Endodermal cell (in vitro differentiated cells): ENCODE measurements around the gene ARL6IP4. TPM values are rescaled to one million over a fixed set of nuclear protein-coding genes. Genes with fewer than 3 reads are reported as not detected.

ENCODE experiments used
- DNase-seq: peaks from one replicate; pipeline ENCODE4 v3.0.0-alpha.2; 2017
- H3K27ac ChIP-seq: 2 replicates; pipeline ENCODE4 v1.5.1; 2013; ENCODE audit warnings: mild to moderate bottlenecking, low read depth, low read length, moderate library complexity
- H3K27me3 ChIP-seq: 2 replicates; pipeline ENCODE4 v1.6.1; 2013; ENCODE audit warnings: mild to moderate bottlenecking, low read length, moderate library complexity; ENCODE audit not compliant: insufficient read depth, control insufficient read depth, poor library complexity, severe bottlenecking
- H3K36me3 ChIP-seq: 2 replicates; pipeline ENCODE4 v1.7.0; 2013; ENCODE audit warnings: mild to moderate bottlenecking, low read length, moderate library complexity; ENCODE audit not compliant: control insufficient read depth, insufficient read depth
- H3K4me1 ChIP-seq: one replicate; pipeline ENCODE4 v1.7.0; 2013; ENCODE audit warnings: low read length; ENCODE audit not compliant: control insufficient read depth, insufficient read depth
- H3K4me3 ChIP-seq: 2 replicates; pipeline ENCODE4 v1.5.1; 2013; ENCODE audit warnings: mild to moderate bottlenecking, low read length, moderate library complexity
- H3K9ac ChIP-seq: 2 replicates; pipeline ENCODE4 v1.6.1; 2013; ENCODE audit warnings: mild to moderate bottlenecking, low read length, moderate library complexity; ENCODE audit not compliant: poor library complexity, severe bottlenecking; ENCODE audit errors: extremely low read depth
- H3K9me3 ChIP-seq: 2 replicates; pipeline ENCODE4 v1.6.1; 2013; ENCODE audit warnings: mild to moderate bottlenecking, low read length, moderate library complexity; ENCODE audit not compliant: control insufficient read depth
- H3K27ac Mint-ChIP-seq: 2 replicates; pipeline ENCODE4 v1.8.0; 2020; ENCODE audit warnings: mixed read lengths
- H3K27me3 Mint-ChIP-seq: 2 replicates; pipeline ENCODE4 v1.8.0; 2021; ENCODE audit warnings: mild to moderate bottlenecking, mixed read lengths; ENCODE audit not compliant: insufficient read depth
- H3K36me3 Mint-ChIP-seq: 2 replicates; pipeline ENCODE4 v1.8.0; 2020; ENCODE audit warnings: low read depth, mixed read lengths
- H3K4me1 Mint-ChIP-seq: 2 replicates; pipeline ENCODE4 v1.8.0; 2020; ENCODE audit warnings: mixed read lengths
- H3K4me3 Mint-ChIP-seq: 2 replicates; pipeline ENCODE4 v1.8.0; 2020; ENCODE audit warnings: mild to moderate bottlenecking, moderate library complexity, mixed read lengths
- H3K9me3 Mint-ChIP-seq: 2 replicates; pipeline ENCODE4 v1.8.0; 2020; ENCODE audit warnings: mild to moderate bottlenecking, mixed read lengths
- WGBS, 2 experiments: methylation state at CpG; one replicate each; pipeline versions ENCODE4 v1.1.5 to v1.1.7; 2013; ENCODE audit warnings: missing lambda C conversion rate in 2 of 2, mixed read lengths in 1 of 2; ENCODE audit not compliant: insufficient coverage in 1 of 2, insufficient read length in 1 of 2; 5-methylcytosine and 5-hydroxymethylcytosine counted together
- total RNA-seq, 2 donors: library from RNA; stranded (reverse); fragmentation: NEBNext Ultra II Directional in 1 of 2; extraction: Animal tissue kit (Norgen Biotek cat#: 25700) in 1 of 2; gene quantifications; 2 replicates in 1 of 2; 3 replicates in 1 of 2; pipeline ENCODE4 v1.2.1, GENCODE V29; 2021
- TF ChIP-seq, protein P1 (sequence below): fragments of 200-600 bp; sonication (generic); conservative IDR thresholded peaks from 2 replicates; pipeline ENCODE4 v1.5.0; 2021; ENCODE audit warnings: antibody characterized with exemption, mild to moderate bottlenecking

Gene ARL6IP4
- total RNA-seq, 2 donors from 2014 or later, result 136 to 149 TPM

DNA sequence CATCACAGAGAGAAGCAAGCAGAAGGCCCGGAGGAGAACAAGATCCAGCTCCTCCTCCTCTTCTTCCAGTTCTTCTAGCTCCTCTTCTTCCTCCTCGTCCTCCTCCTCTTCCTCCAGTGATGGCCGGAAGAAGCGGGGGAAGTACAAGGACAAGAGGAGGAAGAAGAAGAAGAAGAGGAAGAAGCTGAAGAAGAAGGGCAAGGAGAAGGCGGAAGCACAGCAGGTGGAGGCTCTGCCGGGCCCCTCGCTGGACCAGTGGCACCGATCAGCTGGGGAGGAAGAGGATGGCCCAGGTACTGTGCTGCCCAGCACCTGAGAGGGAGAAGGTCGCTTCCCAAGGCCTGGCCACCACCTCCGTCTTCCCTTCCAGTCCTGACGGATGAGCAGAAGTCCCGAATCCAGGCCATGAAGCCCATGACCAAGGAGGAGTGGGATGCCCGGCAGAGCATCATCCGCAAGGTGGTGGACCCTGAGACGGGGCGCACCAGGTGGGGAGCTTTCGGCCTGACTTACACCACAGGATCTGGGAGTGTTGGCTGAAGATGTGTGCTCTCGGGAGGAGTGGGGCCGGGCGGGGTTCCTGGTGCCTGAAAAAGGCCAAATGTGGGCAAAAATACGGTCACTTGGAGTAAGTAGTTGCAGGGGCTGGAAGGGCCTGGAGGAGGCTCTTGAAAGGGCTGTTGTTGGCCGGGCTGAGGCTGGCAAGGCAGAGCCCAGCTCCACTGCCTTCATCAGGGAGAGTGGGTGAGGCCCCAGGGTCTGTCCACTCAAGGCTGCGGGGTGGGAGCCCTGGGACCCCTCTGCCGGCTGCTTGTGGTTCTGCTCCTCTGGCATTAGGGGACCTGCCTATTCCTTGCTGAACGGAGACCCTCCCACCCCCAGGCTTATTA, 1.4 kb downstream of the ARL6IP4 start:
- 93 to 97% methylated on average over 17 to 24 of the region's 25 CpGs for WGBS, 2 experiments
- peak; percentile 59 for DNase-seq
- Mint-ChIP-seq H3K27ac (peak overlapping the region; percentile 21), H3K27me3 (no peaks in the 10 kb centered on the region), H3K4me1 (peaks cover 12% of the 10 kb centered on the region), H3K9me3 (no peaks in the 10 kb centered on the region), H3K4me3 (peak overlapping the region; percentile 82), H3K36me3 (peaks cover 3% of the 10 kb centered on the region)
- Histone ChIP-seq H3K9me3 (no peaks in the 10 kb centered on the region), H3K27ac (no peak overlapping the region), H3K36me3 (peaks cover 24% of the 10 kb centered on the region), H3K4me1 (peaks cover 11% of the 10 kb centered on the region), H3K4me3 (peak overlapping the region; percentile 90), H3K27me3 (no peaks in the 10 kb centered on the region), H3K9ac (peak overlapping the region; percentile 67)
- TF ChIP-seq, protein P1, sequence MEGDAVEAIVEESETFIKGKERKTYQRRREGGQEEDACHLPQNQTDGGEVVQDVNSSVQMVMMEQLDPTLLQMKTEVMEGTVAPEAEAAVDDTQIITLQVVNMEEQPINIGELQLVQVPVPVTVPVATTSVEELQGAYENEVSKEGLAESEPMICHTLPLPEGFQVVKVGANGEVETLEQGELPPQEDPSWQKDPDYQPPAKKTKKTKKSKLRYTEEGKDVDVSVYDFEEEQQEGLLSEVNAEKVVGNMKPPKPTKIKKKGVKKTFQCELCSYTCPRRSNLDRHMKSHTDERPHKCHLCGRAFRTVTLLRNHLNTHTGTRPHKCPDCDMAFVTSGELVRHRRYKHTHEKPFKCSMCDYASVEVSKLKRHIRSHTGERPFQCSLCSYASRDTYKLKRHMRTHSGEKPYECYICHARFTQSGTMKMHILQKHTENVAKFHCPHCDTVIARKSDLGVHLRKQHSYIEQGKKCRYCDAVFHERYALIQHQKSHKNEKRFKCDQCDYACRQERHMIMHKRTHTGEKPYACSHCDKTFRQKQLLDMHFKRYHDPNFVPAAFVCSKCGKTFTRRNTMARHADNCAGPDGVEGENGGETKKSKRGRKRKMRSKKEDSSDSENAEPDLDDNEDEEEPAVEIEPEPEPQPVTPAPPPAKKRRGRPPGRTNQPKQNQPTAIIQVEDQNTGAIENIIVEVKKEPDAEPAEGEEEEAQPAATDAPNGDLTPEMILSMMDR, result no peak

DNA sequence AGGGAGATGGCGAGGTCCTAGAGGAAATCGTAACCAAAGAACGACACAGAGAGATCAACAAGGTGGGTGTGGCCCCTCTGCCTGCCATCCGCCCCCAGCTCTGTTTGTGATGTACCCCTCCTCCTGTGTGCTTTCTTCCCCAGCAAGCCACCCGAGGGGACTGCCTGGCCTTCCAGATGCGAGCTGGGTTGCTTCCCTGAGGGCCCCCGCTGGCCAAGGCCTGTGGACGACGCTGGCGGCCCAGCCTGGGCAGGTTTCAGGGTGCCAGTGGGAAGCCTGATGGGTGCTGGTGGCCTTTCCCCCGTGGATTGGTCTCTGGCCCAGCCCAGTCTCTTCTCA, 2.0 kb downstream of the ARL6IP4 start:
- no peaks in the 10 kb centered on the region for H3K27me3 Mint-ChIP-seq
- Histone ChIP-seq H3K4me1 (peaks cover 11% of the 10 kb centered on the region), H3K27ac (no peak overlapping the region), H3K27me3 (no peaks in the 10 kb centered on the region), H3K9ac (no peak overlapping the region), H3K4me3 (peak overlapping the region; percentile 90), H3K9me3 (no peaks in the 10 kb centered on the region), H3K36me3 (peaks cover 19% of the 10 kb centered on the region)
- TF ChIP-seq, protein P1, result no peak
- H3K4me1 Mint-ChIP-seq, result peaks cover 12% of the 10 kb centered on the region
- WGBS, 2 experiments, result 87 to 100% methylated on average over 7 to 11 of the region's 11 CpGs
- peak overlapping the region; percentile 21 for H3K27ac Mint-ChIP-seq
- no peaks in the 10 kb centered on the region for H3K9me3 Mint-ChIP-seq
- H3K36me3 Mint-ChIP-seq, result peaks cover 3% of the 10 kb centered on the region
- peak overlapping the region; percentile 82 for H3K4me3 Mint-ChIP-seq
- no peak for DNase-seq

DNA sequence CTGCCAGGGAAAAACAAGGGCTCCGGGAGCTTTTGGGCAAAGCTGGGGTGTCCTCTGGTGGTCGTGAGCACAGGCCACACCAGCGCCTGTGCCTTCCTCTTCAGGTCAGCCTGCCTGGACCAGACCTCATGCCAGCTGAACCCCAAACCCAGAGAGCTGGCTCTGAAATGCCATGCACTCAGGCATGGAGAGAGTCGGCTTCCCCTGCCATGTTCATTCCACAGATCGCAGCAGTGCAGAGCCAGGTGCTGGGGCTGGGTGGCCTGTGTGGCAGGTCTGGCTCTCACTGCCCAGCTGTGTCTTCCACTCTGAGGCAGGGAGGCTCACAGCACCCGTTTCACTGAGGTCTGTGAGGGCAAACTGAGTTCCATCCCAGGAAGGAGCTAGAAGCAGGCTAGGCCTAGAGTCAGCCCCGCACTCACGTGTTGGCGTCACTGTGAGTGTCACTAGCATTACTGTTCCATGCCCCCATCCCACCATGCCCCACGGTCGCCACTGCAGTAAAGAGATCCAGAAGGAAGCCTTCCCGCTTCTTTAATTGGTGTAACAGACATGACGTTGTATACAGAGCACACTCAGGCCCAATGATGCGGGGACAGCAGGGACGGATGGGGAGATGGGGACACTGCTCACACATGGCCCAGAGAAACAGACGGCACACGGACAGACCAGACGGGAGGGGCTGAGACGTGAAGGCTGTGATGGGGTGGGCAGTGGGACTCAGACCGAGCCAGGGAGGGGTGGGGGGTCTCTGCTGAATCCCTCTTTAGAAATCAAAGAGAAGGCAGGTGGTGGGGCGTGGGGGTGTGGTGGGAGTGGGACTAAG, 2.7 kb downstream of the ARL6IP4 start:
- Histone ChIP-seq H3K9ac (no peak overlapping the region), H3K4me3 (no peak overlapping the region), H3K9me3 (no peaks in the 10 kb centered on the region), H3K27ac (no peak overlapping the region), H3K36me3 (peaks cover 13% of the 10 kb centered on the region), H3K27me3 (no peaks in the 10 kb centered on the region), H3K4me1 (peaks cover 11% of the 10 kb centered on the region)
- Mint-ChIP-seq H3K27ac (no peak overlapping the region), H3K27me3 (no peaks in the 10 kb centered on the region), H3K4me3 (peak overlapping the region; percentile 82), H3K9me3 (no peaks in the 10 kb centered on the region), H3K36me3 (peaks cover 3% of the 10 kb centered on the region), H3K4me1 (peaks cover 12% of the 10 kb centered on the region)
- 92 to 93% methylated on average over 14 to 21 of the region's 21 CpGs for WGBS, 2 experiments
- TF ChIP-seq, protein P1, result no peak
- DNase-seq, result no peak
